OCI-LY3 (cell line): ENCODE data around the gene RNF2.

ENCODE experiments used
- H2AFZ ChIP-seq: fragments of 200-600, 300-600 bp; shearing (Covaris generic); 2 replicates; pipeline ENCODE4 v1.6.0; 2014; ENCODE audit warnings: antibody characterized with exemption, low read depth, low read length
- H3K27ac ChIP-seq: fragments of 200-600, 300-600 bp; sonication (generic); 2 replicates; pipeline ENCODE4 v1.5.1; 2014; ENCODE audit warnings: mild to moderate bottlenecking, low read length, moderate library complexity, mixed read lengths
- H3K27me3 ChIP-seq: fragments of 200-600, 300-600 bp; sonication (generic); 2 replicates; pipeline ENCODE4 v1.6.1; 2014; ENCODE audit warnings: low read depth, low read length, mixed read lengths
- H3K36me3 ChIP-seq: fragments of 200-600, 300-600 bp; sonication (generic); replicated peaks from 2 replicates; pipeline ENCODE3; 2014; ENCODE audit warnings: low read depth, low read length, mixed read lengths
- H3K4me1 ChIP-seq: fragments of 300-600, 200-600 bp; sonication (generic); 2 replicates; pipeline ENCODE4 v1.6.1; 2014; ENCODE audit warnings: low read length, mixed read lengths
- H3K4me2 ChIP-seq: fragments of 200-600, 300-600 bp; sonication (generic); 2 replicates; pipeline ENCODE4 v1.6.1; 2014; ENCODE audit warnings: low read length, mixed read lengths
- H3K4me3 ChIP-seq: fragments of 300-600, 200-600 bp; sonication (generic); 2 replicates; pipeline ENCODE4 v1.5.1; 2014; ENCODE audit warnings: antibody characterized with exemption, mild to moderate bottlenecking, low read length, moderate library complexity
- H3K79me2 ChIP-seq: fragments of 300-600, 200-600 bp; shearing (Covaris generic); 2 replicates; pipeline ENCODE4 v1.6.1; 2014; ENCODE audit warnings: mild to moderate bottlenecking, low read length, mixed read lengths
- H3K9ac ChIP-seq: fragments of 300-600, 200-600 bp; shearing (Covaris generic); 2 replicates; pipeline ENCODE4 v1.6.0; 2014; ENCODE audit warnings: mild to moderate bottlenecking, low read length, moderate library complexity
- H3K9me3 ChIP-seq: fragments of 200-600, 300-600 bp; shearing (Covaris generic); 2 replicates; pipeline ENCODE4 v1.6.1; 2014; ENCODE audit warnings: low read length, mixed read lengths; ENCODE audit not compliant: insufficient read depth
- H4K20me1 ChIP-seq: fragments of 200-600, 300-600 bp; sonication (generic); 2 replicates; pipeline ENCODE4 v1.6.1; 2016; ENCODE audit warnings: low read length, mixed read lengths; ENCODE audit not compliant: insufficient read depth
- EZH2phosphoT487 ChIP-seq: fragments of 200-600 bp; shearing (Covaris generic); IDR thresholded peaks from 2 replicates; pipeline ENCODE4 v1.6.1; 2018; ENCODE audit warnings: antibody characterized with exemption, mixed run types, low read depth
- TF ChIP-seq, protein P1 (sequence below): fragments of 200-600, 300-600 bp; sonication (generic); IDR thresholded peaks from 2 replicates; pipeline ENCODE4 v1.5.1; 2014; ENCODE audit warnings: antibody characterized with exemption, low read length, low read depth

Gene RNF2

DNA sequence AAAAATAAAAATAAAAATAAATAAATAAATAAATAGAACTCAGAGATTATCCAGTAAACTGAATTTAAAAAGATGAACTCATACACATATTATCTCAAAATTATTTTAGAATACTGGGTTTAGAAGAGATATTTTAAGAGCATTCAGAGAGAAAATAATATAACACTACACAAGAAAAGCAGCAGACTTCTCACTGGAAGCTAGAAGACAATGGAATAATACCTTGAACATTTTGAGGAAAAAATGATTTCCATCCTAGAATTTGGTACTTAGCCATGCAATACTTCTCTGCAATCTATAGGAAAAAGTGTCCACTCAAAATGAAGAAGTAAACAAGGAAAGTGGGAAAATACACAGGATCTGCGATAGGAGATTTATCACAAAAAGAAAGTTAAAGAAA, 87.2 kb downstream of the RNF2 start:
- H3K4me2 ChIP-seq, result no peak overlapping the region

DNA sequence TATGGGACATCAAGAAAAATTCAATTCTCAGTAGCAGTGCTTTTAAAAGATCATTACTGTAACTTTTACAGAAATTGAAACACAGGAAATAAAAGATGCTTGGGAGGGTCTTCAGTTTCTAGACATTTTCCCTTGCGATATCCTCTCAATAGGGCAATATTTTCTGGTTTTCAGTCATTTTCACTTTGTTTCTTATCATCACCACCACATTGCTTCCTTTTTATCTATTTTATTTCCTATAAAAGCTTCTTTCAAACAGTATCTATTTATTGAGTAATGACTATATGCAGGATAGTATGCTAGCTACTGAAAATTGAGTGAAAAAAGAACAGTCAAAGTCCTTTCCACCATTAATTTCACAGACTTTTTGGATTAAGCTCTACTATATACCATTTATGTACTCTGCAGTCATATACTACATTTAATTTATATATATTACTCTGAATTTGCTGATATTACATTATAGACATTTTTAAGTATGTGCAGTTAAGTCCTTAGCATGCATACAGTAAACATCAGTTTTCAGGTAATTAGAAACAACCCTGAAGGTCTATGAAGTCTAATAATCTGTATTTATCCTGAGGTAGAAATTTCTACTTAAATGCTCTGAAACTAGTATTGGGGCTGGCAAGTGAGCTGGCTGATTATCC, 92.7 kb downstream of the RNF2 start:
- TF ChIP-seq, protein P1, sequence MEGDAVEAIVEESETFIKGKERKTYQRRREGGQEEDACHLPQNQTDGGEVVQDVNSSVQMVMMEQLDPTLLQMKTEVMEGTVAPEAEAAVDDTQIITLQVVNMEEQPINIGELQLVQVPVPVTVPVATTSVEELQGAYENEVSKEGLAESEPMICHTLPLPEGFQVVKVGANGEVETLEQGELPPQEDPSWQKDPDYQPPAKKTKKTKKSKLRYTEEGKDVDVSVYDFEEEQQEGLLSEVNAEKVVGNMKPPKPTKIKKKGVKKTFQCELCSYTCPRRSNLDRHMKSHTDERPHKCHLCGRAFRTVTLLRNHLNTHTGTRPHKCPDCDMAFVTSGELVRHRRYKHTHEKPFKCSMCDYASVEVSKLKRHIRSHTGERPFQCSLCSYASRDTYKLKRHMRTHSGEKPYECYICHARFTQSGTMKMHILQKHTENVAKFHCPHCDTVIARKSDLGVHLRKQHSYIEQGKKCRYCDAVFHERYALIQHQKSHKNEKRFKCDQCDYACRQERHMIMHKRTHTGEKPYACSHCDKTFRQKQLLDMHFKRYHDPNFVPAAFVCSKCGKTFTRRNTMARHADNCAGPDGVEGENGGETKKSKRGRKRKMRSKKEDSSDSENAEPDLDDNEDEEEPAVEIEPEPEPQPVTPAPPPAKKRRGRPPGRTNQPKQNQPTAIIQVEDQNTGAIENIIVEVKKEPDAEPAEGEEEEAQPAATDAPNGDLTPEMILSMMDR, result no peak
- no peak for TF ChIP-seq EZH2phosphoT487
- no peak overlapping the region for H2AFZ ChIP-seq
- no peaks in the 10 kb centered on the region for H3K27me3 ChIP-seq
- H3K4me1 ChIP-seq, result no peaks in the 10 kb centered on the region
- H3K9me3 ChIP-seq, result no peaks in the 10 kb centered on the region
- H3K27ac ChIP-seq, result no peak overlapping the region
- H3K79me2 ChIP-seq, result no peaks in the 10 kb centered on the region
- H4K20me1 ChIP-seq, result no peaks in the 10 kb centered on the region
- H3K4me3 ChIP-seq, result no peak overlapping the region
- H3K36me3 ChIP-seq, result peaks cover 40% of the 10 kb centered on the region
- H3K9ac ChIP-seq, result no peak overlapping the region
- H3K4me2 ChIP-seq, result no peak overlapping the region

More for the DNA sequence above, 87.2 kb downstream of the RNF2 start:
- Histone ChIP-seq H3K36me3 (peaks cover 47% of the 10 kb centered on the region), H3K4me3 (no peak overlapping the region), H3K9ac (no peak overlapping the region), H3K4me1 (peaks cover 3% of the 10 kb centered on the region; the same call in 1 of the 2 replicates), H3K27me3 (no peaks in the 10 kb centered on the region), H2AFZ (no peak overlapping the region), H3K9me3 (peaks cover 4% of the 10 kb centered on the region; the same call in 1 of the 2 replicates), H3K79me2 (no peaks in the 10 kb centered on the region), H3K27ac (no peak overlapping the region), H4K20me1 (no peaks in the 10 kb centered on the region)
- no peak for TF ChIP-seq EZH2phosphoT487
- TF ChIP-seq, protein P1, result no peak

DNA sequence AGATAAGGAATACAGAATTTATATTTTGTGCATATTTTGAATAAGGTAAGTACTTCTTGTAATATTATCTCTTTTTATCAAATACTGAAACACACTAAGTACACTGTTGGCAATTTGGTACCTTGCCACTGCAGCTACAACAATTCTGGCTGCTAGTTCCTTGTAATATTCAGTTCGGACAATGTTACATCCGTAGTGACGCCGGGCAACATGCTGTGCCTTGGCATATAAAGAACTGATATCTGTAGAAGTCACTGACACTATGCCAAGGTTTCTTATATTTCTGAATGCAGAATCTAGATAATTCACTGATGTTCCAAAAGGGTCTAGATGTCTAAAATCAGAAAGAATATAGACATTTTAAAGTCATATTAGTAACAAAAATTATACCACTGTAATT, 93.9 kb downstream of the RNF2 start:
- Histone ChIP-seq H3K79me2 (no peaks in the 10 kb centered on the region), H3K9ac (no peak overlapping the region), H3K4me1 (no peaks in the 10 kb centered on the region), H3K36me3 (peaks cover 30% of the 10 kb centered on the region), H3K4me2 (no peak overlapping the region), H4K20me1 (no peaks in the 10 kb centered on the region), H3K27ac (no peak overlapping the region), H3K4me3 (no peak overlapping the region), H2AFZ (no peak overlapping the region), H3K9me3 (no peaks in the 10 kb centered on the region), H3K27me3 (no peaks in the 10 kb centered on the region)
- TF ChIP-seq, protein P1, result no peak
- TF ChIP-seq EZH2phosphoT487, result no peak

DNA sequence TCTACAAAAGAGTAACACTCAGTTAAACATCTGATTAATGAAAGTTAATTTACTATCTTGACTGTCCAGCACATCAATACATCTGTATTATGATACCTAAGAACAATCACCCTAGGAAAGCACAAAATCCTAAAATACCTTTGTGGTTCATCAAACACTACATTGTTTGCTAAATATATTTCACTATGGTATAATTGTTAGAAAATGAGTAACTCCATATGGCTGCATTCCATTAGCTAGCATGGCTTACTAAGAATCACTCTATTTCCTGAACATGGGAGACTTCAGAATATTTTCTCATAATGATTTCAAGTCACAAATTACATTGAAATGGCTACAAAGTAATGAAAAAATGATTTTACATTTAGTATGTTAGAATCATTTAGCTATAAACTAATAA, 98.9 kb downstream of the RNF2 start:
- H3K9ac ChIP-seq, result no peak overlapping the region
- no peaks in the 10 kb centered on the region for H3K9me3 ChIP-seq
- H3K36me3 ChIP-seq, result peaks cover 30% of the 10 kb centered on the region
- H3K79me2 ChIP-seq, result no peaks in the 10 kb centered on the region
- TF ChIP-seq, protein P1, result no peak
- no peak for TF ChIP-seq EZH2phosphoT487
- H3K4me3 ChIP-seq, result no peak overlapping the region
- no peaks in the 10 kb centered on the region for H3K4me1 ChIP-seq
- no peak overlapping the region for H3K27ac ChIP-seq
- H3K27me3 ChIP-seq, result no peaks in the 10 kb centered on the region
- no peak overlapping the region for H2AFZ ChIP-seq
- no peak overlapping the region for H3K4me2 ChIP-seq
- no peaks in the 10 kb centered on the region for H4K20me1 ChIP-seq
